SK-N-DZ (cell line): Measurements from ENCODE around the gene MMP11.
A peak's percentile ranks its signal among the peaks of the same experiment; 100 is the strongest.

Experiments
- DNase-seq: peaks from one replicate; pipeline ENCODE4 v3.0.0-alpha.2; 2015; ENCODE audit warnings: low spot score

The MMP11 gene

GRCh38 chr22:23780146-23780748 lies 7.6 kb downstream of the MMP11 start:
- no peak for DNase-seq

GRCh38 chr22:23781065-23781464 lies 8.4 kb downstream of the MMP11 start:
- DNase-seq: peak; percentile 53

- DNase-seq: no peak
Observed at GRCh38 chr22:23781511-23782183, 9.0 kb downstream of the MMP11 start.

GRCh38 chr22:23782252-23782651 lies 9.6 kb downstream of the MMP11 start:
- DNase-seq: no peak

- no peak for DNase-seq
Observed at GRCh38 chr22:23782703-23783102, 10.1 kb downstream of the MMP11 start.

GRCh38 chr22:23783265-23784150 lies 10.9 kb downstream of the MMP11 start:
- no peak for DNase-seq

GRCh38 chr22:23784215-23784732 lies 11.6 kb downstream of the MMP11 start:
- no peak for DNase-seq

GRCh38 chr22:23786261-23786710 lies 13.6 kb downstream of the MMP11 start:
- DNase-seq: no peak

GRCh38 chr22:23786752-23787599 lies 14.3 kb downstream of the MMP11 start, which contains the start of gene SMARCB1:
TSS of gene SMARCB1 (plus strand) at chr22:23786966. CDS start at chr22:23787170, 204 bp downstream.
- peak; percentile 89 for DNase-seq

GRCh38 chr22:23787600-23787896 lies 14.9 kb downstream of the MMP11 start:
- no peak for DNase-seq

GRCh38 chr22:23787910-23788309 lies 15.3 kb downstream of the MMP11 start:
- no peak for DNase-seq

GRCh38 chr22:23789121-23789520 lies 16.5 kb downstream of the MMP11 start:
- DNase-seq: no peak

- DNase-seq: no peak
Observed at GRCh38 chr22:23789638-23790037, 17.0 kb downstream of the MMP11 start.

- no peak for DNase-seq
Observed at GRCh38 chr22:23790819-23791737, 18.4 kb downstream of the MMP11 start.

- DNase-seq: no peak
Observed at GRCh38 chr22:23791738-23792645, 19.3 kb downstream of the MMP11 start.

- DNase-seq: no peak
Observed at GRCh38 chr22:23793326-23793725, 20.7 kb downstream of the MMP11 start.

GRCh38 chr22:23796461-23796860 lies 23.8 kb downstream of the MMP11 start:
- DNase-seq: no peak

- no peak for DNase-seq
Observed at GRCh38 chr22:23800297-23801237, 27.9 kb downstream of the MMP11 start.
